ENCODE measurements around the gene PCOLCE2. TPM values are rescaled to one million over a fixed set of nuclear protein-coding genes. Genes with fewer than 3 reads are reported as not detected.

The PCOLCE2 gene
- total RNA-seq, 4 donors from 2014 or later = 13.5 to 88.1 (median 44.2) TPM

- TF ChIP-seq EP300 (IDR thresholded peaks at IDR 0.05) (no peak), CTCF (IDR thresholded peaks at IDR 0.05) (no peak), POLR2A (IDR thresholded peaks at IDR 0.05) (no peak), POLR2AphosphoS5 (IDR thresholded peaks at IDR 0.05) (no peak)
- Histone ChIP-seq H3K27me3 (no peaks in the 10 kb centered on the region), H3K27ac (no peak overlapping the region), H3K9me3 (no peaks in the 10 kb centered on the region), H3K36me3 (no peaks in the 10 kb centered on the region), H3K4me1 (no peaks in the 10 kb centered on the region), H3K4me3 (no peak overlapping the region)
- ATAC-seq = peak; percentile 36
- 65 to 69% methylated on average over 6 to 8 of the region's 11 CpGs for WGBS, 2 donors (ENCODE audit: low coverage in 1 of 2)
Observed at GRCh38 chr3:142904639-142905436, 16.0 kb upstream of the PCOLCE2 start.

GRCh38 chr3:142902356-142902755 lies 13.5 kb upstream of the PCOLCE2 start:
- TF ChIP-seq POLR2AphosphoS5 (IDR thresholded peaks at IDR 0.05) (no peak), POLR2A (IDR thresholded peaks at IDR 0.05) (no peak), EP300 (IDR thresholded peaks at IDR 0.05) (no peak), CTCF (IDR thresholded peaks at IDR 0.05) (no peak)
- Histone ChIP-seq H3K4me3 (no peak overlapping the region), H3K9me3 (no peaks in the 10 kb centered on the region), H3K27me3 (no peaks in the 10 kb centered on the region), H3K27ac (no peak overlapping the region), H3K36me3 (no peaks in the 10 kb centered on the region), H3K4me1 (no peaks in the 10 kb centered on the region)
- 43 to 70% methylated on average over 2 of the region's 2 CpGs for WGBS, 2 donors (ENCODE audit: low coverage in 1 of 2)
- ATAC-seq = no peak

DNA sequence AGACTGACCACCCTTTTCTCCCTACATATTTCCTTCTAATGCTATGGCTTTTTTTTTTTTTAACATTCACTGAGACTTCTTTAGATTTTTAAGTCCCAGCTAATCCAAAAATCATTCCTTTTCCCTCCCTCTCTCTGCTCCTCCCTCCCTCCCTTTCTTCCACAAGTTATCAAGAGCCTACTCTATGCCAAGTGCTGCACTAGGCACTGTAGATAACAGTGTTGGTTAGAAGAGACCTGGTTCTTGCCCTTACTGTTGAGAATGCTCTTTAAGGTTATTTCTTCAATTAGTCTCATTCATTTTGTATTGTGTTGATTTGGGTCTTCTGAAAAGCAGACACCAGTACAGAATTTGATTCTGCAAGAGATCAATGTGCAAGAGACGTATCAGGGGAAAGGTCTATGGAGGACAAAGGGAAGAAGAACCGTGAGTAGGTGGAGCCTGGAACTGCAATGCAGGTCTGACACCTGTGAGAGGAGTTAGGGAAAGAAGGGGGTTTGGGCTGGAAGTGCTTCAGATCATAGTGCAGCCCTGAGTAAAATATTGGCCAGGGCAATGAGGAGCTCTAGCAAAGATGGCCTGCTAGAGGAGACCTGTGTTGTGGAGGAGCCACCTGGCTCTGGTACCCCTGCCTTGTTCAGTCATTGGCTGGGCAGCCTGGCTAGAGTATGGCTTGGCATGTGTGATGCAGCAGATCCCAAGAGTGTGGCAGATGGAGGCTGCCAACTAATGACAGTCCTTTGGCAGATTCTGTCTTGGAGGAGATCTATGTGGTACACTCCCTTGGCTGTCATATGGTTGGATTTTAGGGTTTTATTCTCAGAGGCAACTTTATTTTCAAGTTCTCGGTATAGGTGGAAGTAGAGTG lies 9.7 kb upstream of the PCOLCE2 start:
- no peak overlapping the region for H3K27ac ChIP-seq
- no peak overlapping the region for H3K4me3 ChIP-seq
- WGBS, 2 donors (ENCODE audit: low coverage in 1 of 2) = 70 to 77% methylated on average over 2 to 3 of the region's 3 CpGs
- H3K27me3 ChIP-seq = no peaks in the 10 kb centered on the region
- ATAC-seq = no peak
- H3K36me3 ChIP-seq = no peaks in the 10 kb centered on the region
- TF ChIP-seq CTCF (IDR thresholded peaks at IDR 0.05) = no peak
- no peak for TF ChIP-seq EP300 (IDR thresholded peaks at IDR 0.05)
- TF ChIP-seq POLR2A (IDR thresholded peaks at IDR 0.05) = no peak
- TF ChIP-seq POLR2AphosphoS5 (IDR thresholded peaks at IDR 0.05) = no peak
- no peaks in the 10 kb centered on the region for H3K4me1 ChIP-seq
- H3K9me3 ChIP-seq = no peaks in the 10 kb centered on the region

- H3K4me3 ChIP-seq = no peak overlapping the region
- WGBS, 2 donors (ENCODE audit: low coverage in 1 of 2) = 46 to 58% methylated on average over 2 of the region's 2 CpGs
- TF ChIP-seq POLR2AphosphoS5 (IDR thresholded peaks at IDR 0.05) (no peak), EP300 (IDR thresholded peaks at IDR 0.05) (no peak), CTCF (IDR thresholded peaks at IDR 0.05) (no peak), POLR2A (IDR thresholded peaks at IDR 0.05) (no peak)
- H3K9me3 ChIP-seq = no peaks in the 10 kb centered on the region
- H3K4me1 ChIP-seq = no peaks in the 10 kb centered on the region
- peak; percentile 51 for ATAC-seq
- H3K36me3 ChIP-seq = no peaks in the 10 kb centered on the region
- no peak overlapping the region for H3K27ac ChIP-seq
- no peaks in the 10 kb centered on the region for H3K27me3 ChIP-seq
Observed at GRCh38 chr3:142897807-142898206, 8.9 kb upstream of the PCOLCE2 start.

Measured in gastroesophageal sphincter (tissue), 4 donors.